IPS DF 6.9 (cell line): ENCODE results near the gene APRT.

Experiments used
- DNase-seq: peaks from one replicate; pipeline ENCODE4 v3.0.0-alpha.2; 2013; ENCODE audit warnings: low read depth, low spot score
- H3K27ac ChIP-seq: one replicate; pipeline ENCODE4 v1.5.1; 2013; ENCODE audit warnings: low read length, control low read depth
- H3K27me3 ChIP-seq: 2 replicates; pipeline ENCODE4 v1.6.1; 2013; ENCODE audit warnings: mild to moderate bottlenecking, low read length; ENCODE audit not compliant: control insufficient read depth, insufficient read depth
- H3K36me3 ChIP-seq: 2 replicates; pipeline ENCODE4 v1.6.1; 2013; ENCODE audit warnings: low read length; ENCODE audit not compliant: control insufficient read depth, insufficient read depth
- H3K4me1 ChIP-seq: 2 replicates; pipeline ENCODE4 v1.6.1; 2013; ENCODE audit warnings: low read length; ENCODE audit not compliant: control insufficient read depth, insufficient read depth
- H3K4me3 ChIP-seq: 2 replicates; pipeline ENCODE4 v1.5.1; 2013; ENCODE audit warnings: mild to moderate bottlenecking, low read length
- H3K9me3 ChIP-seq: 2 replicates; pipeline ENCODE4 v1.6.1; 2013; ENCODE audit warnings: low read length, inconsistent platforms; ENCODE audit not compliant: control insufficient read depth, insufficient read depth
- WGBS: extraction: QIAGEN DNeasy Blood & Tissue Kit; methylation state at CpG from one replicate; pipeline ENCODE4 v1.1.7; 2013; ENCODE audit warnings: mixed read lengths, missing lambda C conversion rate; ENCODE audit not compliant: insufficient read length, insufficient coverage; 5-methylcytosine and 5-hydroxymethylcytosine counted together

Gene APRT

DNA sequence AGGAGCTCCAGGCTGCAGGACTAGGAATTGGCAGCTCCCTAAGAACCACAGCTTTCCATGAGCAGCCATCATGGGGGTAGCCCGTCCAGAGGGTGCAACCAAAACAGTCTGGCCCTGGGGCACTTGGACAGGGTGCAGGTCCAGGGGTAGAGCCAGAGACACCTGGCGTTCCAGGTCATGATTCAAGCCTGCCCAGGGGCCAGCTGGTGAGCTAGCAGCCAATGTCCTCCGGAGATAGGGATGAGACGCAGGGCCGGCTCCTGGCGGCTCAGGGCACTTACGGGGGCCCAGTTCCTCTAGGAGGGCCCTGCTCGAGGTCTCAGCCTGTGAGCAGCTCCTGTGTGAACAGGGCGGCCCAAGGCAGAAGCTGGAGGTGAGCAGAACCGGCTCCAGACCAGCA lies 48.8 kb downstream of the APRT start:
- Histone ChIP-seq H3K27me3 (no peaks in the 10 kb centered on the region), H3K36me3 (no peaks in the 10 kb centered on the region; the same call in 1 of the 2 replicates), H3K4me3 (no peak overlapping the region), H3K9me3 (no peaks in the 10 kb centered on the region), H3K27ac (no peak overlapping the region), H3K4me1 (peaks cover 19% of the 10 kb centered on the region)
- no peak for DNase-seq
- no CpG with 5 or more reads among the region's 10 CpGs for WGBS

DNA sequence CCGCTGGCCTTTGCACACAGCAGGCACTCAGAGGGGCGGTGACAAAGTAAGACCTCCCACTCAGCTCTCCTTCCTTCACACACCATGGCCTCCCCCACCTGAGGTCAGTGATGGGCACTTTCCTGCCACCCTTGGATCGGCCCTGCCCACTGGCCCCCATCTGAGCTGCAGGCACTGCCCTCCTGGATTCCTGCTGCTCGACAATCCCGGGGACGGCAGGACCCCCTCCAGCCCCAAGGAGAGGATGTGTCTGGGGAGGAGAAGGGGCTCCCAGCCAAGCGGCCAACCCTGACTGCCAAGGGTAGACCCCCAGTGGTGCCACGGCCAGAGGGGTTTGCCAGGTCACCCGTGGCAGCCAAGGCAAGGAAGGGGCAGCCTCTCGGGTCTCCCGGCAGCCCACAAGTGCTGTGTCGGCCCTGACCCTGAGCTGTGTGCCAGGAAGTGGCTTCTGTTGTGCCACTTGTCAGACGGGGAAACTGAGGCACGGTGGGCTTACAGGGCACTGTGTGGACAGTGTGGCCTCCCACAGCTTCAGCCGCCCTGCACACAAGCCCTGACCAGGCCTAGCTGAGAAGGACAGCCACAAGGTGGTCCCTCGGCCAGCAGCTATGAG lies 49.4 kb downstream of the APRT start:
- WGBS, result no CpG with 5 or more reads among the region's 16 CpGs
- Histone ChIP-seq H3K27ac (no peak overlapping the region), H3K4me1 (peaks cover 19% of the 10 kb centered on the region)

DNA sequence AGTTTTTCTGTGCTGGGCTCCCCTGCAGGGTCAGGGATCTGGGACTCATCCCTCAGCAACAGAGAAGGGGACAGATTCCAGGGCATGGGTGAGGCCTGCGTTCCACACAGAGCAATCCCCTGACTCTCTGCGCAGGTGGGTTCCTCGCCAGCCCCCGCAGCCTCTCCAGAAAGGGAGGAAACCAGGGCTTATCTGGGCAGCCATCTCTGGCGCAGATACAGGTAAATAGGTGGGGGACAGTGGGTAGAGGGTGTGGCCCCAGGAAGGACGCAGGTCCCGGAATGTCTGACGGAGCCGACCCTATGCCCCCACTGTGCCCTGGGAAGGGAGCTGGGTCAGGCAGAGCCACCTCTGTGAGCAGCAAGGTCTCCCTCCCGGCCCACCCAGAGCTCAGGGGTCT lies 49.9 kb downstream of the APRT start:
- Histone ChIP-seq H3K9me3 (no peaks in the 10 kb centered on the region), H3K27ac (no peak overlapping the region), H3K27me3 (no peaks in the 10 kb centered on the region), H3K4me1 (peaks cover 19% of the 10 kb centered on the region), H3K4me3 (no peak overlapping the region), H3K36me3 (no peaks in the 10 kb centered on the region; the same call in 1 of the 2 replicates)
- no peak for DNase-seq
- no CpG with 5 or more reads among the region's 10 CpGs for WGBS

More for the DNA sequence above, 49.4 kb downstream of the APRT start:
- Histone ChIP-seq H3K4me3 (no peak overlapping the region), H3K36me3 (no peaks in the 10 kb centered on the region; the same call in 1 of the 2 replicates), H3K27me3 (no peaks in the 10 kb centered on the region), H3K9me3 (no peaks in the 10 kb centered on the region)
- no peak for DNase-seq

DNA sequence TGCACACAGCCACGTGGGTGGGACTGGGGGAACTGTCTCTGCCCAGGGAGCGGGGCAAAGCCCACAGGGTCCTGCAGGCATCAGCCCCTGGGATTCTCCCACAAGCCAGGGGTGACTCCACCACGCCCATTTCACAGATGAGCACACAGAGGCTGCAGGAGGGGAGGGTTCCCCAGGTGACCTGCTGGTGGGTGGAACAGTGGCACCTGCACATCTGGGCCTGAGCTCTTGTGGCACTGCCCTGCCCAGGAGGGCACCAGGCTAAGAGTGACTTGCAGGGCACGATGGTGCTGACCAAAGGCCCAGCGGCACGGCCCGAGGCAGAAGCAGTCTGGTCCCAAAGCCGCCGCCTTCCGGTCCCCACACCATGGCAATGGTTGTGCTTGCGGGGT lies 50.6 kb downstream of the APRT start:
- H3K27me3 ChIP-seq, result no peaks in the 10 kb centered on the region
- no peak overlapping the region for H3K4me3 ChIP-seq
- no peaks in the 10 kb centered on the region for H3K9me3 ChIP-seq
- no peak for DNase-seq
- no peaks in the 10 kb centered on the region; the same call in 1 of the 2 replicates for H3K36me3 ChIP-seq
- no CpG with 5 or more reads among the region's 11 CpGs for WGBS
- no peak overlapping the region for H3K27ac ChIP-seq
- H3K4me1 ChIP-seq, result peaks cover 19% of the 10 kb centered on the region

DNA sequence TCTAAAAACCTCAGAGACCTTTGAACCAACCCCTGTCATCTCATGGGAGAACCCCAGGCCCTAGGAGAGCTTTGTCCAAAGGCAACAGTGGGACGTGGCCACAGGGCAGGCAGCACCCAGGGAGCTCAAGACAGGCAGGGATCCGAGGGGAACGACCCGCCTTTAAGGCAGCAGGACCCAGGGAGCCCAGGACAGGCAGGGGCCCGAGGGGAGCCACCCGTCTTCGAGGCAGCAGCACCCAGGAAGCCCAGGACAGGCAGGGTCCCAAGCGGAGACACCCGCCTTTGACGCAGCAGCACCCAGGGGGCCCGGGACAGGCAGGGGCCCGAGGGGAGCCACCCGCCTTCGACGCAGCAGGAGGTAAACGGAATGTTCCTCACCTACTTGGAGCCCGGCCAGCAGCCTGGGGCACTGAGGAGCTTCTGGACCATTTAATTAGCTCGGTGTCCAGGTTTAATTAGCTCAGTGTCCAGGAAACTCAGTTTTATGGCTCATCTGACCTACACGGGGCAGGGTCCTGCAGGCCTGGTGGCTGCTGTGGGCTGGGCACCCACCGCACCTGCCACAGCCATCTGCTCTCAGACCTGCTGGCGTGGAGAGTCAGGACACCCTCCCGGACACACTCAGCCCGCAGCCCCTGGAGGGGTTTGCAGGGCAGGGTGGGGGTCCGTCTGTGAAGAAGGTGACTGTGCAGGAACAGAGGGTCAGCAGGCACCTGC lies 51.1 kb downstream of the APRT start:
- DNase-seq, result no peak
- Histone ChIP-seq H3K27me3 (no peaks in the 10 kb centered on the region), H3K27ac (no peak overlapping the region), H3K4me1 (peaks cover 19% of the 10 kb centered on the region), H3K36me3 (no peaks in the 10 kb centered on the region; the same call in 1 of the 2 replicates), H3K9me3 (no peaks in the 10 kb centered on the region), H3K4me3 (no peak overlapping the region)
- no CpG with 5 or more reads among the region's 24 CpGs for WGBS

DNA sequence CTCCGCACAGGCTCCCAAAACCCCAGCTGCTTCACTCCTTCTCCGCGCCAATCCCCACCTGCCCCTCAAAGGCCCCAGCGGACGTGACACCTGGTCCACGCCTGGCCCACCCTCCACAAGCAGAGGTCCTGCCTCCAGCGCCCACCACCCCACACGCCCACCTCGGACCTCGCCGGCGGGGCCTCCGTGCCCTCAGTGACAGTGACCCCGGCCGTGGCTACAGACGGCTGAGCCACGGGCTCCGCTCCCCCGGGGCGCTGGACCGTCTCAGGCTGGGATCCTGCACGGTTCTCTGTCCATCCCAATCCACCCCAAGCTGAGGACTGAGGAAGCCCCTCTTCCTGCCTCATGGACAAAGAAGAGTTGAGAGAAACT lies 51.8 kb downstream of the APRT start:
- DNase-seq, result no peak
- Histone ChIP-seq H3K4me3 (no peak overlapping the region), H3K36me3 (no peaks in the 10 kb centered on the region; the same call in 1 of the 2 replicates), H3K9me3 (no peaks in the 10 kb centered on the region), H3K4me1 (peaks cover 21% of the 10 kb centered on the region), H3K27ac (no peak overlapping the region), H3K27me3 (no peaks in the 10 kb centered on the region)
- WGBS, result no CpG with 5 or more reads among the region's 22 CpGs
